SW 1271 (cell line): ENCODE data around the gene WDR53.
A peak's percentile ranks its signal among the peaks of the same experiment; 100 is the strongest.
"Not testable (repeated sequence)": the region's sequence is repeated elsewhere in the genome, so short reads cannot be mapped to it uniquely, and the experiment has no call there.

ENCODE experiments used
- DNase-seq, 2 experiments: peaks; one replicate each; lab custom pipeline; 2025; lab: John Stamatoyannopoulos, UW

Gene WDR53

DNA sequence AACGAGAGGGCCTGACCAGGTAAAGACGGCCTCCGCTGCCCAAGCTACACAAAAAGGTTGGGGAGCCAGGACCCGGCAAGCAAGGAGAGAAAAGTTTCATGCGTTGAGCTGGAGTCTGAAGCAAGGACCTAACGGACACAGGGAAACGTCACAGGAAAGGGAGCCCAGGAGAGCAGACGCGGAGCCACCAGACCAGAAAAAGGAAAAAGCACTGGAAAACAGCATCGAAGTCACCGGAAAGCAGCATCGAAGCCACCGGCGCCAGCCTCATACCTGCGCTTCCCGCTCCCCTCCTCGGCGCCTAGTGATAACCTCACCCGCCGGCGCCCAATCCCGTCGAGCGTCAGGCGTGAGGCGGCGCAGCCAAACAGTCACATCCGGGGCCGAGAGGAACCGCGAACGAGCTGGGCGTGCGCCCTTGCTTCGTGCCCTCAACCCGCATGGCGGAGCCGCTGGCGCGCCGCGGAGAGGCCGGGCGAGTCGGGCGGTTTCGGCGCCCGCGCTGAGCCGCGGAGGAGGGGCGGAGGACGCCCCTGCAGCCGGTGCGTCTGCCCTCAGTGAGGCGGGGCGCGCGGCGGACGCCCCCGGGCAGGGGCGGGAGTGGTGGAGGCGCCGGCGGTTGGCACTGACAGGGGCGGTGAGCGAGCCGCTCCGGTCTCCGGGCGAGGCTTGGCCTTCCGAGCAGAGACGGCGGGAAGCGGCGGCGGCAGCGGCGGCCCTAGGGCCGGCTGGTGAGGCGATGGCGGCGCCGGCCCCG is at the start of gene WDR53, which contains the start of gene FBXO45:
Gene WDR53, minus strand, starts transcription at position 309 of the 757 bp plus-strand sequence. CDS start 7,079 bp downstream, outside the sequence.
Gene FBXO45, plus strand, starts transcription at position 415 of the 757 bp plus-strand sequence. Its CDS starts 325 bp downstream, at position 740.
- DNase-seq: peak; percentile 81 to 90

DNA sequence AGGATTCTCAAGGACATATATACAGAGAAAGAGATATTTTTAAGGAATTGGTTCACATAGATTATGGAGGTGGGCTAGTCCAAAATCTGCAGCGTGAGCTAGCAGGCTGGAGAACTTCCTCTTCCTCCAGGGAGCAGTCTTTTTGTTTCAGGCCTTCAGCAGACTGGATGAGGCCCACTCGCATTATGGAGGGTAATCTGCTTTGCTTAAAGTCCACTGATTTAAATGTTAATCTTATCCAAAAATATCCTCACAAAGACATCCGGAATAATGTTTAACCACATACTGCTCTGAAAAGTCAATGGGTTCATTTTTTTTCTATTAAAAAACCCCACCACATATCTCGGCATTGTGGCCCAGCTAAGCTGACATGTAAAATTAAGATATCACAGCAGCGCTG is 48.9 kb upstream of the WDR53 start:
- no peak for DNase-seq

DNA sequence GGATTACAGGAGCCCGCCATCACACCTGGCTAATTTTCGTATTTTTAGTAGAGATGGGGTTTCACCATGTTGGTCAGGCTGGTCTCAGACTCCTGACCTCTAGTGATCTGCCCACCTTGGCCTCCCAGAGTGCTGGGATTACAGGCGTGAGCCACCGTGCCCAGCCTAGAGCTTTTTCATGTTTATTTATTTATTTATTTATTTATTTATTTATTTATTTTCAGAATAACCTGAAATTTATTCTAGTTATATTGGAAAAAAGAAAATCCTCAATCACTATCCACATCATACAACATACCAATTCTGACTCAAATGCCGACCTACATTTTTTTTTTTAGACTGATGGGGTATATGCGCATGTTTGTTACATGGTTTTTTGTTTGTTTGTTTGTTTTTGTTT is 46.9 kb upstream of the WDR53 start:
- not testable (repeated sequence) for DNase-seq

DNA sequence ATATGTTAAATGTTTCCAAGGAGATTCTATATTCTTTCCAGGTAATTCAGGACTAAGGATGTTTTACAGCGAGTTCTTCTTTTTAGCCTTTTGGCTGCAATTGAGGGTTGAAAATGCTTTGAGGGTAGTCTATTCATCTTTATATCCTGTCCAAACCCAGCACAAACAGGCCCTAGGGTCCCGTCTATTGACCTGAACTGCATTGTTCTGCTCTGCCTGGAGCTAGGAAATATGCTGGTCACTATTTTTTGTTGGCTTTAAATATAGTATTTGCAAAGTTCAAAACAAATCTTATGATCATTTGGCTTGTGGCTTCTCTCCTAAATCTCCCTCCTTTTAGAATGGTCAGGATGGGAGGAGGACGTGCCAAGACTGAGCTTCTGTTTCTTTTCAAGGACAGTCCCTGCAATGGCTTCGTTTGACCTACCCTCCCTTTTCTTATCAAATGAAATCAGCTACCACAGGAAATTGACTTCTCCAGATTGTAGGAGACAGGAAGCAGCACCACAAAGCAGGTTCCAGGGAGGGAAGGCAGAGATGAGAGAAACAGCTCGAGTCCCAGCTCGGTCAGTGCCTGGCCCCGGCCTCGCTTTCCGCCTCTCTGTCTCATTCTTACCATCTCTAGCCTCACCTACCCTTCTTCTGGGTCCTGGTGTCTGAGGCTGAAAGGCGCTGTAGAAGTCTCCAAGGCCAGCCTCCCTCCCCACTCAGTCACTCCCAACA is 43.6 kb upstream of the WDR53 start:
- DNase-seq: no peak

DNA sequence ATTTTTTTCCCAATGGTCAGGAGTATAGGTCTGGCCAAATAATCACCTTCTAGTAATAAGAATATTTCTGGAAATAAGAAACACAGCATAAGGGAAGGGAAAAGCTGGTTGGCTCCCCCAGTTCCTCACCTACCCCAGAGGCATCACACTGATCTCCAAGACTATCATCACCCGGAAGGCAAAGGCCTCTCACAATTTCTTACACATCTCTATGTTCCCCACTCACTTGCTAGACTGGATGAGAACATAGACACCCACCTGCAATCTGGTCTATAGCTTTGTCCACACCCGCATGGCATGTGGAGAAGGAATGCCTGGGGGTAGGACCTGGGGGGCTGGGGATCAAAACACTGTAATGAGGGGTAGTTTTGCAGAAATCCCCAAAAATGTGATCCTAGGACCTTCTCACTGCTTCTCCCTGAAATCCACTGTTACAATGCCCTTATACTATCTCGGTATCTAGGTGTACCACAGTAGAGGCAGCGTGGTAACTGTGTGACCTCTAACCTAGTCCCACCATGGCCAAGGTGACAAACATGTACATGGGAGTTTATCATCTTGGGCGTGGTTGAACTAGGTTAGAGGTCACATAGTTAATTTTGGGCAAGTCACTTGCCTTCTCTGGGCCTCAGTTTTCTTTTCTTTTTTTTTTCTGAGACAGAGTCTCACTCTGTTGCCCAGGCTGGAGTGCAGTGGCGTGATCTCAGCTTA is 41.6 kb upstream of the WDR53 start:
- no peak for DNase-seq

DNA sequence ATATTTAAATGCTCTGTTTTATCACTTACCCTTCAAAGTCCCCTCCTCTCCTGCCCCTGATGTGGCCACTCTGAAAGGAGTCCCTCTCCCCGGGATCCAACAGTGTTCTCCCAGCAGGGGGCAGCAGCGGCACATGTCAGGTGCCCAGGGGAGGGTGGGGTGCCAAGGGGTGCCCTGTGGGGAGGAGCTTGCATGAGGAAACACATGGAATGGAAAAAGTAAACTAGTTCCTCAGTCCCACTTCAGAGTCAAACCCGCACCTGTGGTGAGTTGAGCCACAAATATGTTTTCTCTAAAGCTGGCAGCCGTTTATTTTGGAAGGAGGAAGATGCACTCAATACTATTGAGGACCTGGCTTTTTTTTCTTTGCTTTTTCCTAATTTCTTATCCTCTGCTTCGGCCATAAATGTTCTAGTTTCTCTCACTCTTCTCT is 41.0 kb upstream of the WDR53 start:
- peak; percentile 64 to 74 for DNase-seq

DNA sequence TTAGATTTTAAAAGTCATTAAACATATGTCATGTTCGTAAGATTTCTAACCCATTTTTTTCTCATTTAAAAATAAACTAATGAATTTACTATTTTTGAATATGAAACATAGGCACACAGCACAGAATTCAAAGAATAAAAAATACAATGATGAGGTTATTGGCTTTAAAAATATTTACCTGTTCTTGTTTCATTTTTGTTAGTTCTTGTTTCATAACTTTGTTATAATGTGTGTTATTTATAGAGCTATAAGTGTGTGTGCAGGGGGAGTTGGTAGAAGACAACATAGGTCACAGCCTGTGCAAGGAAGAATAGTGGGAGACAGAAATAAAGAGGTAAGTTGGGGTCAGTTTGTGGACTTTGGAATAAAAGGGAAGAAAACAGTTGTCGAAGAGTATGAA is 40.3 kb upstream of the WDR53 start:
- DNase-seq: no peak

DNA sequence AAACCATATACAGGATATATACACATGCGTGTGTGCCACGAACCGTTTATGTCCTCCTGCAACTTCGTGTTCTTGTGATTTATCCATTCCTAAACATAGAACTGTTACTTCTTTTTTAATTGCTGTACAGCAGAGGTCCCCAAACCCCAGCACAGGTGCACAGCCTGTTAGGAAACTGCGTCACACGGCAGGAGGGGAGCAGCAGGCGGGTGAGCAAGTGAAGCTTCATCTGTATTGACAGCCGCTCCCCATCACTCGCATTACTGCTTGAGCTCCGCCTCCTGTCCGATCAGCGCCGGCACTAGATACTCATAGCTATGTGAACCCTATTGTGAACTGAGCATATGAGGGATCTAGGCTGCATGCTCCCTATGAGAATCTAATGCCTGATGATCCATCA is 36.2 kb upstream of the WDR53 start:
- no peak for DNase-seq

DNA sequence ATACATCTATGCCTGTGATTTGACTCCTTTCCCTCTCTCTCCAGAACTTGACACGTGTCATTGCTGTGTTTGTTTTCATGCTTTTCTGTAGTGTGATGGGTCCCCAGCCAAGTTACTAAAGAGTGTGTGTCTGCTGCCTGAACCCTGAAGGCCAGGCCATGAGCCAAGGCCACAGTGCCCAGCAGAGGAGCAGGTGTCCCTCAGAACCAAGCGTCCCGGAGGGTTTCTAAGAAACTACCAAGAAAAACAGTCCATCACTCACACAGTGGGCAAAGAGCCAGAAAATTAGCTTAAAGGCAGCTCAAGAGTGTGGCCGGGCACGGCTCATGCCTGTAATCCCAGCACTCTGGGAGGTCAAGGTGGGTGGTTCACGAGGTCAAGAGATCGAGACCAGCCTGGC is 35.3 kb upstream of the WDR53 start:
- DNase-seq: no peak

DNA sequence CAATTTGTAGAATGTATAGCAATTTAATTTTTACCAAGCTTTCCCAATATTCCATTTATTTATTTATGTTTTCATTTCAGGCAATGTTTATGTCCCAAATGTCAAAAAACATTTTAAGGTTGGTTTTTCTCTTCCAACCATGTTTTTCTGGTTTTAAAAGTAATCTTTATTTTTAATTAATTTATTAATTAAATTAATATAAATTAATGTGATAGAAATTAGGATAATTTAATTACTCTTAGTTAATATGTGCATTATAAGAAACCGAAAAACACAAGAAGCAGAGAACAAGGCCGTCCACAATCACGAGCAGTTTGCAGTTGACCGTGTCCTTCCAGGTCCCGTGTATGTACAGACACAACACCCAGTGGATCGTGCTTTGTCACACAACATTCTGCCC is 34.3 kb upstream of the WDR53 start:
- DNase-seq: no peak

DNA sequence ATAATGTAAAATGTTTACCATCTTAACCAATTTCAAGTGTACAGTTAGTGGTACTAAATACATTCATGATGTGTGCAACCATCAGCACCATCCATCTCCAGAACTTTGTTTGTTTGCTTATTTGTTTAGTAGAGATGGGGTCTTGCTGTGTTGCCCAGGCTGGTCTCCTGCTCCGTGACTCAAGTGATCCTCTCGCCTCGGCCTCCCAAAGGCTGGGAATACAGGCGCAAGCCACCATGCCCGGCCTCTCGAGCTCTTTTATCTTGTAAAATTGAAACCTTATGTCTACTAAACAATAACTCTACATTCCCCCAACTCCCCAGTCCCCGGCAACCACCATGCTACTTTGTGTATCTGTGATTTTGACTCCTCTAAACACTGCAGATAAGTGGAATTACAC is 32.0 kb upstream of the WDR53 start:
- no peak for DNase-seq

DNA sequence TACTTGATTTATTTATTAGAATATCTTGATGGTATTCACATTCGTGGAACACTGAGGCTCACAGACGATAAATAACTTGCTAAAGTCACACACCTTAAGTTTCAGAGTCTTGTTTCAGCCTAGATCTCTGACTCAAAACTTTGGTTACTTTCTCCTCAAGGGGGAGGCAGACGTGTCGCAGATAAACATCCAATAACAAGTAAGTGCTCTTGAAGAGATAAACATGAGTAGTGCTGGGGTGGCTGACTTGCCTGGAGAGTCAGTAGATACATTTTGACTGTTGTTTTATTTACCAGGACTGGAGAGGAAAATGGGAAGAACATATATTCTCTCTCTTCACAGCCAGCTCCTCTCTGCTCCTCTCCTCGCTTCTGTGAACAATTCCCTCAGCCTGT is 31.4 kb upstream of the WDR53 start:
- no peak for DNase-seq

DNA sequence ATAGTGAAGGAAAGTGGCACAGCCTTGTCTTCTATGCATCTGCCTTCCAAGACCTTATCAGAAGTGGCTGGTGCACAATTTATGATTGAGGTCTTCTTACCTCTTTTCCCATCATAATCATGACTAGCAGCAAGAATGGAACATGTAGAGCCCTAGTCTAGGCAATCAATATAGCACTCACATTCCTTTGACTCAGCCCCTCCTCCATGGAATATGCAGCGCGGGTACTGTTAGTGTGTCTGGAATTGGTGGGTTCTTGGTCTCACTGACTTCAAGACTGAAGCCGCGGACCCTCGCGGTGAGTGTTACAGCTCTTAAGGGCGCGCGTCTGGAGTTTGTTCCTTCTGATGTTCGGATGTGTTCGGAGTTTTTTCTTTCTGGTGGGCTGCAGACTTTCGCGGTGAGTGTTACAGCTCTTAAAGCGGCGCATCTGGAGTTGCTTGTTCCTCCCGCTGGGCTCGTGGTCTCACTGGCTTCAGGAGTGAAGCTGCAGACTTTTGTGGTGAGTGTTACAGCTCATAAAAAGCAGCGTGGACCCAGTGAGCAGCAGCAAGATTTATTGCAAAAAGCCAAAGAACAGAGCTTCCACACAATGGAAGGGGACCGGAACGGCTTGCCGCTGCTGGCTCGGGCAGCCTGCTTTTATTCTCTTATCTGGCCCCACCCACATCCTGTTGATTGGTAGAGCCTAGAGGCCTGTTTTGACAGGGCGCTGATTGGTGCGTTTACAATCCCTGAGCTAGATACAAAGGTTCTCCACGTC is 29.8 kb upstream of the WDR53 start:
- not testable (repeated sequence) for DNase-seq

DNA sequence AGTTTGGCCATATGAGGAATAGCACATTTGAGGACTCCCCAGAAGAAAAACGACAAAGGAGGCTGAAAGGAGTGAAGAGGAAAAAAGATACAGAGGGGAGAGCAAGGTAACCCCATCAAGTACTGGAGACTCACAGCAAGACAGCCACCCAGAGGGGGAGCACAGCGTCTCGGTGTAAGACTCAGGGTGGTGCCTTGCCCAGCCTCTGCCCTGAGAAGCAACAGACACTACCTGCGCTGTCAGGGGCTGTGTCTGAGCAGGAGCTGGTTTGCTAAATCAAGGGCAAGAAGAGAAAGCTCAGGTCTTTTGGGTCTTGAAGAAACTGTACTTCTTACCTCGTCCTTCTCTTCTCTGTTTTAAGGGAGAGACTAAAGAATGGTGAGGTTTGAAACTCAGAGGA is 28.0 kb upstream of the WDR53 start:
- no peak for DNase-seq

DNA sequence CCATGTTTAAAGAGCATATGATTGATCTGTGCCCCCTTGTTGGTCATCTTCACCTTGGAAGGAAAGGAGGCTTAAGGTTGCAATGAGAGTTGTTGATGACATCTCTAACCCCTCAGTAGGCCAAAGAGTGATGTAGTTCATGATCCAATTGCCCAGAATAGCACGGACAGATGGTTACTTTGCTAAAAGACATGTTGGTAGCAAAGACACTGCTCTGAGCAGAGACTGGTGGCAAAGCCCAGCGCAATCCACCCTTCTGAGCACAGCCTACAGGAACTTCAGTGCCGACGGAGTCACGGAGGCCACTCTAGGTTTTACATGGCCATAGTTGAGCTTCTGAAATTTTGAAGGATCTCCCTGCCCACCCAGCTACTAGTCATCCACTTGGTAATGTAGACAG is 21.9 kb upstream of the WDR53 start:
- no peak for DNase-seq

DNA sequence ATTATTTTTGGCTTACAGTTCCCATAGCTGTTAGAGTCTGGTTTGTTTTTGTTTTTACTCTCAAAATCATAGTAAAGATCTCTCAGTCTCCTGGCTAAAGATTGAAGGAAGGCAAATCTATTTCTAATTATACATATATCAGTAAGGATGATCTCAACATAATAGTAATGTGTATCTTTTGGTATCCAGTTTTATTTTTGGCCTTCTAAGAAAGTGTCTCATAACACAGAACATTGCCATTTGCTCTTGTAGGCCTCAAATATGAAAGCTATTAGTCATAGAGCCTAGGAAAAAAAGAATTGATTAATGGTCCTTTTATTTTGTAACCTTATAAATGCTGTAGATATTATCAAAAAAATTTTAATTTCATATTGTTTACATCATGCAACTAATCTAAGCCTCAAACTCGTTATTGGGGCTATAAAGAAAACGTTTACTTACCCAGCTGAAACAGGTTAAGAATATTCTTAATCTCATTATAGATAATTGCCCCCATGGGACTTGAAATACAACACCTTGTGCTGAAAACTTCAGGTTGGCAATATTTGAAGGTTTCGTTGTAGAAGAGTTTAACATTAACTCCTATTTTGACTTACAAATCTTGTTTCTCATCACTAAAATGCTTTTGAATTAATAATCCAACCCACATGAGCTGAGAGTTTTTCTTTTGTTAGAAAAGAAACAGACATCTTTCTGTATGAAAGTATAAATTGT is 16.8 kb upstream of the WDR53 start:
- no peak for DNase-seq

DNA sequence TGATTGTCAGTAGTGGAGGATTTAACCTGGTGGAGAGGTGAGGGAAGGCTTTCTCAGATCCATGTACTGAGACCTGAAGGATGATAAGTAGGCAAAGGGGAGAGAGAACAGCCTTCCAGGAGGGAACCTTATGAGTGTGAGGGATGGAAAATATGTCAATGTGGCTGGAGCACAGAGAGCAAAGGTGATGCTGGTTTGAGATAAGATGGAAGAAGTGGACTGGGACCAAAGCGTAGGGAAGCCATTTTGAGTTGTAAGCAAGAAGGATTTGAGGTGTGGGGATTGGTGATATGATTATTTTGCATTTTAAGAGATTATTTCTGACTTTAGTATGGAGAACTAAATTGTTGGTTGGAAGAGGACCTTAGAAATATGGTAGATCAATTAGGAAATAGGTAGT is 4.0 kb upstream of the WDR53 start:
- no peak for DNase-seq

DNA sequence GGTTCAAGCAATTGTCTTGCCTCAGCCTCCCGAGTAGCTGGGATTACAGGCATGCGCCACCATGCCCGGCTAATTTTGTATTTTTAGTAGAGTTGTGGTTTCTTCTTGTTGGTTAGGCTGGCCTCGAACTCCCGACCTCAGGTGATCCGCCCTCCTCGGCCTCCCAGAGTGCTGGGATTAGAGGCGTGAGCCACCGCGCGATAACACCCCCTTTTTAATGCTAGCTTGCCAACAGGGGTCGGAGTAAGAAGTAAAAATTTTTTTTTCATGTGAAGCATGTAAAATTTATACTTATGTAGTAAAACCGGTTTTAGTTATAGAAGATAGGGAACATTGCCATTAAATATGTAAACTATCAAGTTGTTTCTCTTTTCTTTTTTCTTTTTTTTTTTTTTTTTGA is 2.0 kb upstream of the WDR53 start:
- DNase-seq: not testable (repeated sequence)

DNA sequence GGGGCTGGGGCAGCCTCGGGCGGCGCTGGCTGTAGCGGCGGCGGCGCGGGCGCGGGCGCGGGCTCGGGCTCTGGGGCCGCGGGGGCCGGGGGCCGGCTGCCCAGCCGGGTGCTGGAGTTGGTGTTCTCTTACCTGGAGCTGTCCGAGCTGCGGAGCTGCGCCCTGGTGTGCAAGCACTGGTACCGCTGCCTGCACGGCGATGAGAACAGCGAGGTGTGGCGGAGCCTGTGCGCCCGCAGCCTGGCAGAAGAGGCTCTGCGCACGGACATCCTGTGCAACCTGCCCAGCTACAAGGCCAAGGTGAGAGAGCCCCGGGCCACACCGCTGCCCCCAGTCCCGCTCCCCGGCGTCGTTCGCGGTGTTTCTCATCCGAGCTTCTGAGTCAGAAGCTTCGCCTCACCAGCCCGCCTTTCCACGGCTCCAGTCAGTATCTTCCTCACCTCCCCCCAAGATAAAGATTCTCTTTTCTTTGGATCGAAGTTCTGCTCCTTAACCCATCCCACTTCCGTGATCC is 706 bp upstream of the WDR53 start:
- DNase-seq: peak in 1 of 2 experiments; percentile 41

DNA sequence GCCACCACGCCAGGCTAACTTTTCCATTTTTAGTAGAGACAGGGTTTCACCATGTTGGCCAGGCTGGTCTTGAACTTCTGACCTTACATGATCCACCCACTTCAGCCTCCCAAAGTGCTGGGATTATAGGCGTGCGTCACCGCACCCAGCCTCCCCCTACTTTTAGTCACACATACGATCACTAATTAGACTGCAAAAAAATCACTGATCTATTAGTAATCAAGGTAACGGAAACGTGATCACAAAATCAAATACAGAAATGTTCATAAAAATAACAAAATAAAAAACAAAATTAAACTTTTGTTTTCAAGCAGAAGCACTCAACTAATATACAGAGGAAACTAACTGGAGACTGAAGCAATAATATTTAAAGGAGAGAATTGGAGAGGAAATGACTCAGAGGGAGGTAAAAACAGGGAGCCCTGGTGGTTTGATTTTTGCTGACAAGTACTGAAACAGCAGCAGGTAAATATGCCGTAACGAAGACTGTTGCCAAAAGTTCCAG is 4.6 kb downstream of the WDR53 start:
- peak in 1 of 2 experiments; percentile 64 for DNase-seq

DNA sequence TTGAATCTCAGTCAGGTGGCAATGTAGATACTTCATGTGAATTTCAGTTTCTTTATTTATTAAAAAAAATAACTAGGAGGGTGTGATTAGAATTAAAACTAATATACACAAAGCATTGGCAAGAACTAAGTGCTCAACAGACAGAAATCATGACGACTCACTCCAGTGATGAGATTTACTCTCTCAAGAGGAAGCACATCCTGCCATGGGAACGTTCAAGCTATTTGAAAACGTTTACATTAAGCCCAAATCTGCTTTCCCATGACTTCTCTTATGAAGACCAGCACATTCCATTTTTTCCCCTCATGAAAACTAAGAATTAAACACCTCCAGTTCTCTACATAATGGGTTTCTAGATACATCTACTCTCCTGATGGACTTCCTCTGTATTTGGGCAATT is 8.5 kb downstream of the WDR53 start:
- DNase-seq: no peak
